Measurements from ENCODE around the gene TTN.

The TTN gene

DNA sequence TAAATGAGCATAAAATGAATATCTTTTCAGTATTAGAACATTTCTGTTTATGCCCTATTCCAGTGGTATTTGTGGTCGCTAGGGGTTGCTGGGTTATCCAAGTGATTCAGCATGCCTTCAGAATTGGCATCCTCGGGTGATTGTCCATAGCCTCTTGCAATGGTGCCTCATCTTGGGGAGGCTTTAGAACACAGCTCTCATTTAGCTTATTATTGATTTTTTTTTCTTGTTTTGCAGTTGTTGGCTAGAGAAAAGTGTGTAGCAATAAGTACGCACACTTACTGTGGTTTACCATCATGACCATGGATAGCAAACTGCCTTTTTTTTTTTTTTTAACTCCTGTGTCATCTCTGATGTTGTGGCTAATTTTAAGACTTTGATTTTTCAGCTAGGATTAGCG, 293.3 kb downstream of the TTN start:
- no peak for DNase-seq (ENCODE audit: low read depth, low spot score)
- no peaks in the 10 kb centered on the region for H3K9me3 ChIP-seq (ENCODE audit: control insufficient read depth, insufficient read depth, low read length)
- H3K27me3 ChIP-seq (ENCODE audit: control insufficient read depth, insufficient read depth, low read length): no peaks in the 10 kb centered on the region
- WGBS (ENCODE audit: insufficient coverage, insufficient read length): no CpG with 5 or more reads among the region's 4 CpGs
- no peak overlapping the region for H3K4me3 ChIP-seq (ENCODE audit: low read length)
- no peaks in the 10 kb centered on the region for H3K4me1 ChIP-seq (ENCODE audit: control insufficient read depth, insufficient read depth, low read length)
- H3K36me3 ChIP-seq (ENCODE audit: control insufficient read depth, insufficient read depth, low read length): no peaks in the 10 kb centered on the region
- no peak overlapping the region for H3K27ac ChIP-seq (ENCODE audit: low read length)

DNA sequence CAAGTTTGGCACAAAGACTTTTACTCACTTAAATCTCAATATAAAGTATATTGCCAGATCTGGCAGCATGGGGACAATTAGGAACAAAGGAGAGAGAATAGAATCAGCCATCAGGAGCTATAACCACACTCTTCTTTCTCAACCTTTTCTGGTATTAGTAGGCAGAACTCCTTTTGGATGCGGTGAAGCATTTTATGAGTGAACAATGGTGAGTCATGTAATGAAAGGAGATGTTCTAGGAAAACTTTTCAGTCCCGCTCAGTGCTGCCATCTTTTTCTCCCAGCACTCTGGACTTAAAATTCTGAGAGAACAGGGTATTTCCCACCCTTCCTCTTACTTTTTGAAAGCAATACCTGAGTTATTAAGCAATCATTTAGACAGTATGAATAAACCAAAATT, 294.7 kb downstream of the TTN start:
- H3K27ac ChIP-seq (ENCODE audit: low read length): no peak overlapping the region
- WGBS (ENCODE audit: insufficient coverage, insufficient read length): no CpG with 5 or more reads among the region's 2 CpGs
- no peaks in the 10 kb centered on the region for H3K27me3 ChIP-seq (ENCODE audit: control insufficient read depth, insufficient read depth, low read length)
- H3K9me3 ChIP-seq (ENCODE audit: control insufficient read depth, insufficient read depth, low read length): no peaks in the 10 kb centered on the region
- no peak for DNase-seq (ENCODE audit: low read depth, low spot score)
- no peak overlapping the region for H3K4me3 ChIP-seq (ENCODE audit: low read length)
- H3K4me1 ChIP-seq (ENCODE audit: control insufficient read depth, insufficient read depth, low read length): no peaks in the 10 kb centered on the region
- H3K36me3 ChIP-seq (ENCODE audit: control insufficient read depth, insufficient read depth, low read length): no peaks in the 10 kb centered on the region

DNA sequence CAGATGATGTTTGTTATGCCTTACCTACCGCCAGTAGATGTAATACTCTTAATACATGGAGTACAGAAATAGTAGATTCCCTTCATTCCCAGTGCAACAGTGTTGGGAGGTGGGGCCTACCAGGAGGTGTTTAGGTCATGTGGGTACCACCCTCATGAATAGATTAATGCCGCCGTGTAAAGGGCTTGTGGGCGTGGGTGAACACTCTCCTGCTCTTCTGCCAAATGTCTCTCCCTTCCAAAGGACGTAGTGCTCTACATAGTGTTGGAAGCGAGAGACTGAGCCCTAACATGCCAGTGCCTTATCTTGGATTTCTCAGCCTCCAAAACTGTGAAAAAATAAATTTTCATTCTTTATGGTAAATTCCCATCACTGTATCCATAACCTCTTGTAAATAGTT, 296.8 kb downstream of the TTN start:
- Histone ChIP-seq H3K36me3 (ENCODE audit: control insufficient read depth, insufficient read depth, low read length) (no peaks in the 10 kb centered on the region), H3K27me3 (ENCODE audit: control insufficient read depth, insufficient read depth, low read length) (no peaks in the 10 kb centered on the region), H3K27ac (ENCODE audit: low read length) (no peak overlapping the region), H3K4me3 (ENCODE audit: low read length) (no peak overlapping the region; the same call in 1 of the 2 replicates), H3K4me1 (ENCODE audit: control insufficient read depth, insufficient read depth, low read length) (no peaks in the 10 kb centered on the region), H3K9me3 (ENCODE audit: control insufficient read depth, insufficient read depth, low read length) (no peaks in the 10 kb centered on the region)
- no CpG with 5 or more reads among the region's 6 CpGs for whole genome bisulfite sequencing (ENCODE audit: insufficient coverage, insufficient read length)
- DNase-seq (ENCODE audit: low read depth, low spot score): no peak

DNA sequence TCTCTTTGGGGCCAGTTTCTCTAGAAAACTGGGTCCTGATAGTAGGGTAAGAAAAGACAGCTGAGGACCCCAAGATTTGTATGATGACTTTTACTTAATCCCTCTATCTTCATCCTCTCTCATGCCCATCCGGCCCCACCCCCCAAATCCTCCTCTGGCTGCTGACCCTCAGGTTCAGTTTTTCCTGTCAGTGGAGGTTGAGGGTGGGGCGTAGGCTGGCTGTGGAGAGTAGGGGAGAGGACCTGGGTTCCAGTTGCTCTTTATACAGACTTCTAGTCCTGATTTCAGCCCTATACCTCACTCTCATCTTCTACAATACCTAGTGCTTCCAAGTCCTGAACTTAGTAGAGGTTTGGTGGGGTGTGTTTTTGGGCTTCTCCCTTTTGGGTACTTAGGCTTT, 298.6 kb downstream of the TTN start:
- H3K27me3 ChIP-seq (ENCODE audit: control insufficient read depth, insufficient read depth, low read length): no peaks in the 10 kb centered on the region
- no peaks in the 10 kb centered on the region for H3K4me1 ChIP-seq (ENCODE audit: control insufficient read depth, insufficient read depth, low read length)
- H3K36me3 ChIP-seq (ENCODE audit: control insufficient read depth, insufficient read depth, low read length): no peaks in the 10 kb centered on the region
- DNase-seq (ENCODE audit: low read depth, low spot score): no peak
- no peak overlapping the region for H3K27ac ChIP-seq (ENCODE audit: low read length)
- no peaks in the 10 kb centered on the region for H3K9me3 ChIP-seq (ENCODE audit: control insufficient read depth, insufficient read depth, low read length)
- H3K4me3 ChIP-seq (ENCODE audit: low read length): no peak overlapping the region
- WGBS (ENCODE audit: insufficient coverage, insufficient read length): no CpG with 5 or more reads among the region's 2 CpGs

DNA sequence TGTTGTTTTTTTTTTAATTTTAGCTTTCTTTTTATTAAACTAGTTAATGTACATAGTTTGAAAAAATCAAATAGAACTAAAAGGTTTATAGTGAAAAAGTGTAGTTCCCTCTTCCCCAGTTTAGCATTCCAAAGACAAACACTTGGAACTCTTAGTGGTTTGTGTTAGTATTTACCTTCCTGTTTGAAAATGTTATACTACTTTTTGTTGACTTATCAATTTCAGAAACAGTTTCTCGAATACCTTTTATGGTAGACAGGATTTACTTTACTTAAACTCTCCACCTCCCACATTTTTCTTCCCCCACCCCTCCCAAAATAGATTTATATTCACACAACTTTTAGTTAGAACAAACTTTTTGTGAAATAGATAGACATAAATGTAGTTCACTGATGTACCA, 300.3 kb downstream of the TTN start:
- Histone ChIP-seq H3K36me3 (ENCODE audit: control insufficient read depth, insufficient read depth, low read length) (no peaks in the 10 kb centered on the region; the same call in 1 of the 2 replicates), H3K9me3 (ENCODE audit: control insufficient read depth, insufficient read depth, low read length) (no peaks in the 10 kb centered on the region), H3K4me3 (ENCODE audit: low read length) (no peak overlapping the region), H3K4me1 (ENCODE audit: control insufficient read depth, insufficient read depth, low read length) (no peaks in the 10 kb centered on the region), H3K27me3 (ENCODE audit: control insufficient read depth, insufficient read depth, low read length) (no peaks in the 10 kb centered on the region), H3K27ac (ENCODE audit: low read length) (no peak overlapping the region)
- WGBS (ENCODE audit: insufficient coverage, insufficient read length): no CpG with 5 or more reads among the region's 1 CpG
- no peak for DNase-seq (ENCODE audit: low read depth, low spot score)

DNA sequence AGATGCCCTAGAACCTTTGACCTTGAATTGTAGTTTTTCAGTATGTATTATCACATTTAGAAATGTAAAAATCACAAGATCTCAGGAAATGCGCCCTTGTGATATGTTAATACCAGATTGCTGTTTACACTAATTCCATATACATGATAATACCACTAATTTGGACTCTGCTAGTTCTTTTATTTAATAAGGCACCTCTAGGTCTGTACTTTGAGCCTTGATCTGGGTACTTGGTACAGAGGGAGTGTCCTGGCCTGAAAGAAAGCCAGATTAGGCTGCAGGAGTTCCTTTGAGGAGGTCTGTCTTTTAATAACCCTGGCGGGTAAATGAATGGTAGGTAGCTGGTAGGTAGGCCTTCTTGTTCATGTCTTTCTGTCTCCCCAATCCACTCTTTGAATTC, 300.7 kb downstream of the TTN start:
- no peaks in the 10 kb centered on the region for H3K27me3 ChIP-seq (ENCODE audit: control insufficient read depth, insufficient read depth, low read length)
- no peak for DNase-seq (ENCODE audit: low read depth, low spot score)
- H3K9me3 ChIP-seq (ENCODE audit: control insufficient read depth, insufficient read depth, low read length): no peaks in the 10 kb centered on the region
- H3K4me3 ChIP-seq (ENCODE audit: low read length): no peak overlapping the region
- WGBS (ENCODE audit: insufficient coverage, insufficient read length): no CpG with 5 or more reads among the region's 2 CpGs
- H3K36me3 ChIP-seq (ENCODE audit: control insufficient read depth, insufficient read depth, low read length): no peaks in the 10 kb centered on the region; the same call in 1 of the 2 replicates
- no peak overlapping the region for H3K27ac ChIP-seq (ENCODE audit: low read length)
- H3K4me1 ChIP-seq (ENCODE audit: control insufficient read depth, insufficient read depth, low read length): no peaks in the 10 kb centered on the region

DNA sequence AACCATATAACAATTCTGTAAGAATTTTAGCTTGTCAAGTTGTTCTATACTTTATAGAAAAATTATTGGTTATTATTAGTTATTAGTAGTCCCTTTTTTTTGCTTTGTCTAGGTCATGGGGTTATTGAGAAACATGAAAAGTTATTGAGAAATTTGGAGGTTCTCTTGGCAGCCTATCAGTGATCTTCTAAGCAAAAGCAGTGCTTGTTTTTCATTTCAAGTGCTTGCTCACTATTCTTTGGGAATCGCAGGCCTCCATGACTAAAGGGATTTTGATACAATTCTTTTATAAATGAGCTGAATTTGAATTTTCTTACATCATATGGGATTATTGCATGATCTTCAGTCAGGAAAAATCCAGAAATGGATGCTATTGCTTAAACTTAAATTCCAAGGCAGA, 301.1 kb downstream of the TTN start:
- no peak for DNase-seq (ENCODE audit: low read depth, low spot score)
- Histone ChIP-seq H3K9me3 (ENCODE audit: control insufficient read depth, insufficient read depth, low read length) (no peaks in the 10 kb centered on the region), H3K36me3 (ENCODE audit: control insufficient read depth, insufficient read depth, low read length) (no peaks in the 10 kb centered on the region; the same call in 1 of the 2 replicates), H3K27me3 (ENCODE audit: control insufficient read depth, insufficient read depth, low read length) (no peaks in the 10 kb centered on the region), H3K27ac (ENCODE audit: low read length) (no peak overlapping the region), H3K4me1 (ENCODE audit: control insufficient read depth, insufficient read depth, low read length) (no peaks in the 10 kb centered on the region), H3K4me3 (ENCODE audit: low read length) (no peak overlapping the region)
- no CpG with 5 or more reads among the region's 1 CpG for WGBS (ENCODE audit: insufficient coverage, insufficient read length)

DNA sequence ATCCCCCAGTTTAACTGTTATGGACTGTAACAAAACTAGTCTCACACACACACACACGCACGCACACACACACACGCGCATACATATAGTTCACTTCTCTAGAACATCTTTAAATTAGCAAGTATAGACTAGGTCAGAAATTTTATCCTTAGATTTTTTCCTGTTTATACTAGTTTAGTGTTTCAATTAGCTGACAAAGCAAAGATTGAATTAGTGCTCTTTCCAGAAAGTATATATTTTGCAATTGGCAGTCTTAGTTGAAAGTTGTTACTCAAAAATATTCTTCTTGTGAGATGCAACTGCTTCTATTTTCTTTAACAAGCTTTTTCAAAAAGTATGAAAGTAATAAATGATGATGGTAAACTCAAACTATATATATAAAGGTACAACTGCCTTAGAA, 304.5 kb downstream of the TTN start:
- H3K27ac ChIP-seq (ENCODE audit: low read length): no peak overlapping the region
- H3K36me3 ChIP-seq (ENCODE audit: control insufficient read depth, insufficient read depth, low read length): no peaks in the 10 kb centered on the region; the same call in 1 of the 2 replicates
- no peaks in the 10 kb centered on the region for H3K27me3 ChIP-seq (ENCODE audit: control insufficient read depth, insufficient read depth, low read length)
- no peaks in the 10 kb centered on the region for H3K4me1 ChIP-seq (ENCODE audit: control insufficient read depth, insufficient read depth, low read length)
- no peak for DNase-seq (ENCODE audit: low read depth, low spot score)
- no peaks in the 10 kb centered on the region for H3K9me3 ChIP-seq (ENCODE audit: control insufficient read depth, insufficient read depth, low read length)
- H3K4me3 ChIP-seq (ENCODE audit: low read length): no peak overlapping the region
- WGBS (ENCODE audit: insufficient coverage, insufficient read length): no CpG with 5 or more reads among the region's 4 CpGs

DNA sequence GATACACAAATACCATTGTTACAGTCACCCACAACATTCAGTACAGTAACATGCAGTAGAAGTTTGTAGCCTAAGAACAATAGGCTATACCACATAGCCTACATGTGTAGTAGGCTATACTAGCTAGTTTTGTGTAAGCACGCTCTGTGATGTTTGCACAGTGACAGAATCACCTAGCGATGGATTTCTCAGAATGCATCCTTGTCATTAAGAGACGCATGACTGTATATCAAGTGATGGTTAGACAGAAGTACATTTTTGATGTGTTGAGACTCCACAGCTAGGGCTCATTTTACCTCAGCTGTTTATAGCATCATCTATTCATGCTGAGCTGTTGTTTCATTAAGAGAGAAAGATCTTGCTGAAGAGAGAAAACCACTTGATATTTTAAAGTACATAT, 307.6 kb downstream of the TTN start:
- Histone ChIP-seq H3K27ac (ENCODE audit: low read length) (no peak overlapping the region), H3K4me1 (ENCODE audit: control insufficient read depth, insufficient read depth, low read length) (no peaks in the 10 kb centered on the region), H3K9me3 (ENCODE audit: control insufficient read depth, insufficient read depth, low read length) (no peaks in the 10 kb centered on the region), H3K36me3 (ENCODE audit: control insufficient read depth, insufficient read depth, low read length) (no peaks in the 10 kb centered on the region; the same call in 1 of the 2 replicates), H3K4me3 (ENCODE audit: low read length) (no peak overlapping the region), H3K27me3 (ENCODE audit: control insufficient read depth, insufficient read depth, low read length) (no peaks in the 10 kb centered on the region)
- no CpG with 5 or more reads among the region's 3 CpGs for WGBS (ENCODE audit: insufficient coverage, insufficient read length)
- DNase-seq (ENCODE audit: low read depth, low spot score): no peak

DNA sequence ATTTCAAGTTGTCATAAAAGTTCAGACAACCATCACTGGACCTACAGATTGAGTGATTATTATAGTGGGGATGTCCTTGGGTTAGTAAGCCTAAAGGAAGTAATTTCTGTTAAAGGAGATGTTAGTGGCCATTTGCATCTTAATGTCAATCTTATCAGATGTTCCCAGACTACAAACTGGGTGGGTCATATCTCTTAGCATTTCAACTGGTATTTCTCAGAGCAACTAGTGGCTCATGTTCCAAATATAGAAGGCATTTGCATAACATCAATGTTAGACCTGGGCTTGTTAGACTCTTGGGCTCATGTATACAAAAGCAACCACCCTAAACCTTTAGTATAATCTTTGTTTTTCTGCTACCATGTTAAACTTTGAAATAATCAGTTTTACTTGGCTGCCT, 309.1 kb downstream of the TTN start:
- H3K4me3 ChIP-seq (ENCODE audit: low read length): no peak overlapping the region
- DNase-seq (ENCODE audit: low read depth, low spot score): no peak
- no peaks in the 10 kb centered on the region for H3K27me3 ChIP-seq (ENCODE audit: control insufficient read depth, insufficient read depth, low read length)
- no peak overlapping the region for H3K27ac ChIP-seq (ENCODE audit: low read length)
- no peaks in the 10 kb centered on the region for H3K4me1 ChIP-seq (ENCODE audit: control insufficient read depth, insufficient read depth, low read length)
- H3K36me3 ChIP-seq (ENCODE audit: control insufficient read depth, insufficient read depth, low read length): peaks cover 3% of the 10 kb centered on the region; the same call in 1 of the 2 replicates
- H3K9me3 ChIP-seq (ENCODE audit: control insufficient read depth, insufficient read depth, low read length): no peaks in the 10 kb centered on the region

DNA sequence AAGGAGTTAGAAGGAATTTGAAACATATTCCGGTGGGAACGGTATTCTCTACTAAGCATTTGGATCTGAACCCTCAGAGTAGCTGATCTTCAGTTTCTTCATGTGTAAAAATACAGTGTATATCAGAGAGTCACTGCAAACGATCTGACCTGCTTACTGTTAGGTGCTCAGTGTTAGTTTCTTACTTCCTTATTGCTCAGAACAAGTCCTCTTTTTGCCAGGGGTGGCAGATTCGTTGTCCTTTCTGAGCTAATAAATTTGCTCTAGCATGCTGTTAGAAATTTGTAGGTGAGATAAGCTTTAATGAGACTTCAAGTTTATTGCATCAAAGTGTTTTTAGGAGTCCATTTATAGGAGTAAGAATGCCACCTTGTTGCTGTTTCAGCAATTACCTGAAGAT, 311.2 kb downstream of the TTN start:
- H3K9me3 ChIP-seq (ENCODE audit: control insufficient read depth, insufficient read depth, low read length): no peaks in the 10 kb centered on the region
- no peak overlapping the region for H3K4me3 ChIP-seq (ENCODE audit: low read length)
- no CpG with 5 or more reads among the region's 4 CpGs for WGBS (ENCODE audit: insufficient coverage, insufficient read length)
- H3K4me1 ChIP-seq (ENCODE audit: control insufficient read depth, insufficient read depth, low read length): no peaks in the 10 kb centered on the region
- no peak overlapping the region for H3K27ac ChIP-seq (ENCODE audit: low read length)
- H3K36me3 ChIP-seq (ENCODE audit: control insufficient read depth, insufficient read depth, low read length): peaks cover 3% of the 10 kb centered on the region; the same call in 1 of the 2 replicates
- H3K27me3 ChIP-seq (ENCODE audit: control insufficient read depth, insufficient read depth, low read length): no peaks in the 10 kb centered on the region
- no peak for DNase-seq (ENCODE audit: low read depth, low spot score)
